ENCODE measurements around the gene LARGE1.

The LARGE1 gene

GRCh38 chr22:33913188-33913587 is 7.1 kb downstream of the LARGE1 start:
- DNase-seq = no peak

GRCh38 chr22:33909911-33910310 is 10.4 kb downstream of the LARGE1 start:
- DNase-seq = no peak

- DNase-seq = no peak
Measured at GRCh38 chr22:33909075-33909458, 11.2 kb downstream of the LARGE1 start.

GRCh38 chr22:33908171-33909074 is 11.9 kb downstream of the LARGE1 start:
- DNase-seq = no peak

- DNase-seq = no peak
Measured at GRCh38 chr22:33906954-33907353, 13.3 kb downstream of the LARGE1 start.

- DNase-seq = no peak
Measured at GRCh38 chr22:33906475-33906874, 13.8 kb downstream of the LARGE1 start.

- no peak for DNase-seq
Measured at GRCh38 chr22:33903012-33903411, 17.3 kb downstream of the LARGE1 start.

- DNase-seq = no peak
Measured at GRCh38 chr22:33902073-33902472, 18.2 kb downstream of the LARGE1 start.

GRCh38 chr22:33898121-33898520 is 22.2 kb downstream of the LARGE1 start:
- DNase-seq = no peak

- DNase-seq = no peak
Measured at GRCh38 chr22:33897448-33897835, 22.8 kb downstream of the LARGE1 start.

GRCh38 chr22:33896575-33897447 is 23.5 kb downstream of the LARGE1 start:
- no peak for DNase-seq

GRCh38 chr22:33896154-33896553 is 24.1 kb downstream of the LARGE1 start:
- DNase-seq = no peak

GRCh38 chr22:33895444-33895843 is 24.8 kb downstream of the LARGE1 start:
- no peak for DNase-seq

GRCh38 chr22:33894515-33894914 is 25.8 kb downstream of the LARGE1 start:
- no peak for DNase-seq

- DNase-seq = no peak
Measured at GRCh38 chr22:33894036-33894435, 26.2 kb downstream of the LARGE1 start.

GRCh38 chr22:33893512-33893911 is 26.8 kb downstream of the LARGE1 start:
- DNase-seq = no peak

- DNase-seq = no peak
Measured at GRCh38 chr22:33891992-33892391, 28.3 kb downstream of the LARGE1 start.

- DNase-seq = no peak
Measured at GRCh38 chr22:33891455-33891854, 28.8 kb downstream of the LARGE1 start.

GRCh38 chr22:33889748-33890147 is 30.5 kb downstream of the LARGE1 start:
- DNase-seq = no peak

GRCh38 chr22:33888821-33889220 is 31.5 kb downstream of the LARGE1 start:
- no peak for DNase-seq

GRCh38 chr22:33887173-33887572 is 33.1 kb downstream of the LARGE1 start:
- no peak for DNase-seq

- DNase-seq = no peak
Measured at GRCh38 chr22:33886696-33887095, 33.6 kb downstream of the LARGE1 start.

- DNase-seq = no peak
Measured at GRCh38 chr22:33884829-33885228, 35.4 kb downstream of the LARGE1 start.
